ENCODE measurements around the gene RPL11.

- TF ChIP-seq SRF (IDR thresholded peaks at IDR 0.05; ENCODE audit: low read depth, low read length) (no peak), CHD1 (IDR thresholded peaks at IDR 0.05; ENCODE audit: low read depth, low read length) (no peak), SP1 (IDR thresholded peaks at IDR 0.05; ENCODE audit: low read depth, low read length) (no peak), SP2 (IDR thresholded peaks at IDR 0.05; ENCODE audit: low read length) (no peak), TAF1 (IDR thresholded peaks at IDR 0.05; ENCODE audit: low read depth, low read length) (no peak), CTCF (IDR thresholded peaks at IDR 0.05; ENCODE audit: control extremely low read depth in 1 of 3, insufficient read depth in 1 of 3, low read depth in 1 of 3, low read length in 3 of 3) (no peak)
Measured at GRCh38 chr1:23694371-23694770, 2.8 kb downstream of the RPL11 start.

Data from H1 (cell line).